CD14-positive monocyte (primary cell): ENCODE data around the gene ADAMTS9. TPM values are rescaled to one million over a fixed set of nuclear protein-coding genes. Genes with fewer than 3 reads are reported as not detected.
A peak's percentile ranks its signal among the peaks of the same experiment; 100 is the strongest.

ENCODE experiments used
- DNase-seq, 3 donors: peaks; one replicate each; pipeline ENCODE4 v3.0.0-alpha.2; 2011 to 2022
- H2AFZ ChIP-seq: 2 replicates; pipeline ENCODE4 v1.6.0; 2012; ENCODE audit warnings: mild to moderate bottlenecking, low read depth, low read length, inconsistent platforms; ENCODE audit not compliant: insufficient read depth, poor library complexity, severe bottlenecking
- H3K27ac ChIP-seq, 2 donors: 1 replicate in 1 of 2; 2 replicates in 1 of 2; pipeline ENCODE4 v1.5.1; 2012 to 2013; ENCODE audit warnings: low read length in 2 of 2, control low read depth in 1 of 2, inconsistent platforms in 1 of 2, low read depth in 1 of 2, mild to moderate bottlenecking in 1 of 2
- H3K27me3 ChIP-seq, 2 donors: one replicate each; pipeline versions ENCODE4 v1.6.0 to v1.6.1; 2011 to 2013; ENCODE audit warnings: low read length in 2 of 2; ENCODE audit not compliant: control insufficient read depth in 2 of 2, insufficient read depth in 2 of 2
- H3K36me3 ChIP-seq, 2 donors: replicated peaks in 1 of 2; 1 replicate in 1 of 2; 2 replicates in 1 of 2; pipeline versions ENCODE4 v1.5.1 to v1.6.1; 2012 to 2013; ENCODE audit warnings: low read length in 2 of 2, control low read depth in 1 of 2, inconsistent platforms in 1 of 2, mild to moderate bottlenecking in 1 of 2; ENCODE audit not compliant: insufficient read depth in 2 of 2, control insufficient read depth in 1 of 2
- H3K4me1 ChIP-seq, 2 donors: 1 replicate in 1 of 2; 2 replicates in 1 of 2; pipeline versions ENCODE4 v1.5.1 to v1.6.1; 2012 to 2013; ENCODE audit warnings: low read length in 2 of 2, control low read depth in 1 of 2, inconsistent platforms in 1 of 2, mild to moderate bottlenecking in 1 of 2, moderate library complexity in 1 of 2; ENCODE audit not compliant: insufficient read depth in 2 of 2, control insufficient read depth in 1 of 2
- H3K4me2 ChIP-seq: replicated peaks from 2 replicates; pipeline ENCODE3; 2012; ENCODE audit warnings: low read length, moderate library complexity, mild to moderate bottlenecking; ENCODE audit not compliant: poor library complexity, severe bottlenecking; ENCODE audit errors: extremely low read depth
- H3K4me3 ChIP-seq, 3 experiments: fragments of 200-600 bp in 1 of 3; sonication (generic) in 1 of 3; replicated peaks in 1 of 3; 1 replicate in 2 of 3; 2 replicates in 1 of 3; pipeline ENCODE4 v1.5.1; 2011 to 2013; ENCODE audit warnings: low read length in 3 of 3, mild to moderate bottlenecking in 3 of 3, control low read depth in 2 of 3, low read depth in 2 of 3, inconsistent platforms in 1 of 3, moderate library complexity in 1 of 3
- H3K79me2 ChIP-seq: 2 replicates; pipeline ENCODE4 v1.6.0; 2012; ENCODE audit warnings: mild to moderate bottlenecking, control low read depth, inconsistent platforms, low read length, moderate library complexity; ENCODE audit not compliant: insufficient read depth
- H3K9ac ChIP-seq: 2 replicates; pipeline ENCODE4 v1.6.0; 2017; ENCODE audit warnings: low read length, mild to moderate bottlenecking; ENCODE audit not compliant: insufficient read depth, poor library complexity, severe bottlenecking
- H3K9me3 ChIP-seq, 2 donors: replicated peaks in 1 of 2; 1 replicate in 1 of 2; 2 replicates in 1 of 2; pipeline versions ENCODE4 v1.5.1 to v1.6.1; 2012 to 2013; ENCODE audit warnings: low read length in 2 of 2, control low read depth in 1 of 2; ENCODE audit not compliant: control insufficient read depth in 1 of 2, insufficient read depth in 1 of 2
- H4K20me1 ChIP-seq: 2 replicates; pipeline ENCODE4 v1.6.0; 2012; ENCODE audit warnings: mild to moderate bottlenecking, low read length, control low read depth, moderate library complexity; ENCODE audit not compliant: insufficient read depth
- H3K27ac Mint-ChIP-seq, 7 donors: one replicate each; pipeline ENCODE4 v1.8.0; 2020; ENCODE audit warnings: mild to moderate bottlenecking in 7 of 7, mixed read lengths in 7 of 7, moderate library complexity in 6 of 7, inconsistent platforms in 2 of 7
- H3K27me3 Mint-ChIP-seq, 3 donors: one replicate each; pipeline ENCODE4 v1.8.0; 2021 to 2022; ENCODE audit warnings: low read depth in 3 of 3, mild to moderate bottlenecking in 3 of 3, mixed read lengths in 3 of 3, moderate library complexity in 3 of 3, inconsistent platforms in 1 of 3
- H3K36me3 Mint-ChIP-seq, 2 donors: one replicate each; pipeline ENCODE4 v1.8.0; 2020; ENCODE audit warnings: mixed read lengths in 2 of 2, inconsistent platforms in 1 of 2, mild to moderate bottlenecking in 1 of 2
- H3K4me1 Mint-ChIP-seq: one replicate; pipeline ENCODE4 v1.8.0; 2020; ENCODE audit warnings: mild to moderate bottlenecking, mixed read lengths
- H3K4me3 Mint-ChIP-seq, 2 donors: one replicate each; pipeline ENCODE4 v1.8.0; 2020; ENCODE audit warnings: mild to moderate bottlenecking in 2 of 2, mixed read lengths in 2 of 2, moderate library complexity in 1 of 2
- H3K9me3 Mint-ChIP-seq, 7 donors: one replicate each; pipeline ENCODE4 v1.8.0; 2020 to 2022; ENCODE audit warnings: mixed read lengths in 7 of 7, mild to moderate bottlenecking in 6 of 7, moderate library complexity in 6 of 7, inconsistent platforms in 2 of 7
- WGBS: methylation state at CpG from one replicate; pipeline ENCODE4 v1.1.5; 2013; ENCODE audit warnings: missing lambda C conversion rate; ENCODE audit not compliant: insufficient coverage; 5-methylcytosine and 5-hydroxymethylcytosine counted together
- intact Hi-C, 2 donors: fragments of 100-400 bp; cut with micrococcal nuclease; formaldehyde crosslinking; loops; one replicate each; pipeline versions ENCODE4 v1.15.0 to v1.15.1; 2023
- polyA plus RNA-seq, 3 donors: library from polyadenylated mRNA; depleted of rRNA in 1 of 3; unstranded in 2 of 3; stranded (reverse) in 1 of 3; fragments of 300-500 nt in 2 of 3; fragments of >200 nt in 1 of 3; fragmentation: Illumina TruSeq in 2 of 3; gene quantifications; 1 replicate in 2 of 3; 2 replicates in 1 of 3; pipeline ENCODE4 v1.2.3, GENCODE V29; 2012 to 2021
- TF ChIP-seq, protein P1 (sequence below): fragments of 200-600 bp; IDR thresholded peaks from one replicate; pipeline ENCODE4 v1.8.0; 2022; ENCODE audit warnings: antibody characterized with exemption, mild to moderate bottlenecking

The ADAMTS9 gene
- polyA plus RNA-seq, 3 donors, result not detected

- H3K9me3 ChIP-seq, result no peaks in the 10 kb centered on the region
- no peaks in the 10 kb centered on the region for H3K27me3 ChIP-seq
- DNase-seq, result no peak
- TF ChIP-seq, protein P1, sequence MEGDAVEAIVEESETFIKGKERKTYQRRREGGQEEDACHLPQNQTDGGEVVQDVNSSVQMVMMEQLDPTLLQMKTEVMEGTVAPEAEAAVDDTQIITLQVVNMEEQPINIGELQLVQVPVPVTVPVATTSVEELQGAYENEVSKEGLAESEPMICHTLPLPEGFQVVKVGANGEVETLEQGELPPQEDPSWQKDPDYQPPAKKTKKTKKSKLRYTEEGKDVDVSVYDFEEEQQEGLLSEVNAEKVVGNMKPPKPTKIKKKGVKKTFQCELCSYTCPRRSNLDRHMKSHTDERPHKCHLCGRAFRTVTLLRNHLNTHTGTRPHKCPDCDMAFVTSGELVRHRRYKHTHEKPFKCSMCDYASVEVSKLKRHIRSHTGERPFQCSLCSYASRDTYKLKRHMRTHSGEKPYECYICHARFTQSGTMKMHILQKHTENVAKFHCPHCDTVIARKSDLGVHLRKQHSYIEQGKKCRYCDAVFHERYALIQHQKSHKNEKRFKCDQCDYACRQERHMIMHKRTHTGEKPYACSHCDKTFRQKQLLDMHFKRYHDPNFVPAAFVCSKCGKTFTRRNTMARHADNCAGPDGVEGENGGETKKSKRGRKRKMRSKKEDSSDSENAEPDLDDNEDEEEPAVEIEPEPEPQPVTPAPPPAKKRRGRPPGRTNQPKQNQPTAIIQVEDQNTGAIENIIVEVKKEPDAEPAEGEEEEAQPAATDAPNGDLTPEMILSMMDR, result no peak
- H3K36me3 ChIP-seq, result no peaks in the 10 kb centered on the region
- no peak overlapping the region for H3K4me3 ChIP-seq
- no peak overlapping the region for H3K9ac ChIP-seq
- H2AFZ ChIP-seq, result no peak overlapping the region
- Mint-ChIP-seq H3K9me3 (peaks cover 0 to 8% (median 3%) of the 10 kb centered on the region in 7 donors), H3K36me3 (no peaks in the 10 kb centered on the region), H3K4me3 (no peak overlapping the region), H3K27ac (peak overlapping the region in 1 of 7 donors; percentile 45), H3K4me1 (no peaks in the 10 kb centered on the region), H3K27me3 (peaks cover 0 to 1% (median 0%) of the 10 kb centered on the region in 3 donors)
- 100% methylated on average over 2 of the region's 2 CpGs for WGBS
- no peaks in the 10 kb centered on the region for H4K20me1 ChIP-seq
- intact Hi-C loops, result no loop called here
- no peak overlapping the region for H3K4me2 ChIP-seq
- H3K27ac ChIP-seq, result no peak overlapping the region
- H3K4me1 ChIP-seq, result no peaks in the 10 kb centered on the region
- no peaks in the 10 kb centered on the region for H3K79me2 ChIP-seq
These were observed 28.2 kb downstream of the ADAMTS9 start for GRCh38 chr3:64659617-64659978.

- Histone ChIP-seq H3K4me2 (no peak overlapping the region), H3K4me1 (no peaks in the 10 kb centered on the region), H3K36me3 (no peaks in the 10 kb centered on the region), H3K4me3 (no peak overlapping the region), H3K27me3 (no peaks in the 10 kb centered on the region), H3K27ac (no peak overlapping the region), H2AFZ (no peak overlapping the region), H3K79me2 (no peaks in the 10 kb centered on the region), H3K9ac (no peak overlapping the region), H3K9me3 (no peaks in the 10 kb centered on the region), H4K20me1 (no peaks in the 10 kb centered on the region)
- TF ChIP-seq, protein P1, result no peak
- WGBS, result 80% methylated on average over 1 of the region's 4 CpGs
- Mint-ChIP-seq H3K36me3 (no peaks in the 10 kb centered on the region), H3K9me3 (peaks cover 0 to 8% (median 2%) of the 10 kb centered on the region in 7 donors), H3K4me3 (no peak overlapping the region), H3K27ac (no peak overlapping the region), H3K4me1 (no peaks in the 10 kb centered on the region), H3K27me3 (peaks cover 0 to 1% (median 0%) of the 10 kb centered on the region in 3 donors)
- DNase-seq, result no peak
- intact Hi-C loops, result no loop called here
These were observed 29.8 kb downstream of the ADAMTS9 start for GRCh38 chr3:64658001-64658400.
